ENCODE data around the gene CXXC5. TPM values are rescaled to one million over a fixed set of nuclear protein-coding genes. Genes with fewer than 3 reads are reported as not detected.

CXXC5 gene
- polyA plus RNA-seq, 1 of the 3 experiments (the other 2 are of a cell fraction), result 47.4 TPM

DNA sequence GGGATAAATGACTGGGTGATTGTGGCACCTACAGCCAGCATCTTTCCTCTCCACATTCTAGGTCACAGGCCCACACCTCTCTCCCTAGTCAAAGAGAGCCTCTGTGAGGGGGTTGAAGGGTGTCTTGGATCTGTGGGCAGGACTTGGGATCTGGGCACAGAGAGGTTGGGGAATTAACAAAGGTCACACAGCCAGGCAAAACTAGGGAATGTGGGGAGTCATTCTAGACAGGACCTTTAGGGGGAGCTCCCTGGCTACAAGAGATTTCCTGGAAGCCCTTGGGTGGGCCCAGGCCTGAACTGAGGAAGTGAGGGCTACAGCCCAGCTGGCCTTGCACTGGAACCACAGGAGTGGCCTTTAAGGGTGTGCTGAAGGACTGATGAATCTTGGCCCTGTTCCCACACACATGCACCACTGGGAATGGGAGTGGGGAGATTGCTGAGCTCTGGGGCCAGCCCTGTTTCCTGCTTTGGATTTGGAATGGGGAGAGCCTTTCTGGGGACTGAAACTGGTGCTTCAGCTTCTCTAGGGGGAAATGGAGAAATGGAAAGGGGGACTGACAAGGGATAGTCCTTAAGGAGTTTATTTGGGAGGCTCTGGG, 12.4 kb upstream of the CXXC5 start (continued):
- TF ChIP-seq FOXJ3 (CRISPR knock-in tag; IDR thresholded peaks at IDR 0.05) (no peak), YY1 (IDR thresholded peaks at IDR 0.05; ENCODE audit: low read depth) (no peak), RCOR1 (IDR thresholded peaks at IDR 0.05; ENCODE audit: low read length) (peak; percentile 75), TAF1 (IDR thresholded peaks at IDR 0.05; ENCODE audit: borderline replicate concordance, low read depth, low read length) (0 out of 2 replicates have a peak, but pooled peaks have one; percentile 18), SMC3 (IDR thresholded peaks at IDR 0.05; ENCODE audit: low read depth, low read length) (peak; percentile 77), FOXM1 (IDR thresholded peaks at IDR 0.05; ENCODE audit: low read depth) (no peak), CHD2 (IDR thresholded peaks at IDR 0.05; ENCODE audit: low read length, partially characterized antibody) (peak; percentile 24), POLR2AphosphoS5 (IDR thresholded peaks at IDR 0.05; ENCODE audit: low read depth, low read length) (peak; percentile 22), FOSL2 (IDR thresholded peaks at IDR 0.05; ENCODE audit: borderline replicate concordance, low read depth) (no peak), MXI1 (IDR thresholded peaks at IDR 0.05; ENCODE audit: low read depth, low read length) (peak; percentile 71), MEF2A (IDR thresholded peaks at IDR 0.05; ENCODE audit: borderline replicate concordance, low read depth) (no peak), ELF1 (IDR thresholded peaks at IDR 0.05) (peak; percentile 30; the same call in 1 of the 2 replicates), SIN3A (IDR thresholded peaks at IDR 0.05; ENCODE audit: borderline replicate concordance, low read depth, low read length) (no peak), RAD21 (IDR thresholded peaks at IDR 0.05; ENCODE audit: low read length) (peak; percentile 89), RXRA (IDR thresholded peaks at IDR 0.05; ENCODE audit: borderline replicate concordance, low read depth) (no peak), GABPA (IDR thresholded peaks at IDR 0.05; ENCODE audit: low read depth) (no peak), JUND (IDR thresholded peaks at IDR 0.05) (peak; percentile 6; the same call in 1 of the 2 replicates), TCF12 (IDR thresholded peaks at IDR 0.05) (peak; percentile 67), TEAD4 (IDR thresholded peaks at IDR 0.05; ENCODE audit: borderline replicate concordance, insufficient read depth) (no peak), NFIC (IDR thresholded peaks at IDR 0.05; ENCODE audit: borderline replicate concordance) (peak; percentile 79), GATA2 (CRISPR knock-in tag; IDR thresholded peaks at IDR 0.05) (no peak)
- TF ChIP-seq, protein P1, sequence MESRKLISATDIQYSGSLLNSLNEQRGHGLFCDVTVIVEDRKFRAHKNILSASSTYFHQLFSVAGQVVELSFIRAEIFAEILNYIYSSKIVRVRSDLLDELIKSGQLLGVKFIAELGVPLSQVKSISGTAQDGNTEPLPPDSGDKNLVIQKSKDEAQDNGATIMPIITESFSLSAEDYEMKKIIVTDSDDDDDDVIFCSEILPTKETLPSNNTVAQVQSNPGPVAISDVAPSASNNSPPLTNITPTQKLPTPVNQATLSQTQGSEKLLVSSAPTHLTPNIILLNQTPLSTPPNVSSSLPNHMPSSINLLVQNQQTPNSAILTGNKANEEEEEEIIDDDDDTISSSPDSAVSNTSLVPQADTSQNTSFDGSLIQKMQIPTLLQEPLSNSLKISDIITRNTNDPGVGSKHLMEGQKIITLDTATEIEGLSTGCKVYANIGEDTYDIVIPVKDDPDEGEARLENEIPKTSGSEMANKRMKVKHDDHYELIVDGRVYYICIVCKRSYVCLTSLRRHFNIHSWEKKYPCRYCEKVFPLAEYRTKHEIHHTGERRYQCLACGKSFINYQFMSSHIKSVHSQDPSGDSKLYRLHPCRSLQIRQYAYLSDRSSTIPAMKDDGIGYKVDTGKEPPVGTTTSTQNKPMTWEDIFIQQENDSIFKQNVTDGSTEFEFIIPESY (IDR thresholded peaks at IDR 0.05; ENCODE audit: borderline replicate concordance, low read depth), result 0 out of 2 replicates have a peak, but pooled peaks have one; percentile 20
- TF ChIP-seq, protein P2, sequence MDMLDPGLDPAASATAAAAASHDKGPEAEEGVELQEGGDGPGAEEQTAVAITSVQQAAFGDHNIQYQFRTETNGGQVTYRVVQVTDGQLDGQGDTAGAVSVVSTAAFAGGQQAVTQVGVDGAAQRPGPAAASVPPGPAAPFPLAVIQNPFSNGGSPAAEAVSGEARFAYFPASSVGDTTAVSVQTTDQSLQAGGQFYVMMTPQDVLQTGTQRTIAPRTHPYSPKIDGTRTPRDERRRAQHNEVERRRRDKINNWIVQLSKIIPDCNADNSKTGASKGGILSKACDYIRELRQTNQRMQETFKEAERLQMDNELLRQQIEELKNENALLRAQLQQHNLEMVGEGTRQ (IDR thresholded peaks at IDR 0.05; ENCODE audit: borderline replicate concordance, low read depth, low read length), result 0 out of 2 replicates have a peak, but pooled peaks have one; percentile 1
- TF ChIP-seq, protein P3, sequence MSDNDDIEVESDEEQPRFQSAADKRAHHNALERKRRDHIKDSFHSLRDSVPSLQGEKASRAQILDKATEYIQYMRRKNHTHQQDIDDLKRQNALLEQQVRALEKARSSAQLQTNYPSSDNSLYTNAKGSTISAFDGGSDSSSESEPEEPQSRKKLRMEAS (IDR thresholded peaks at IDR 0.05; ENCODE audit: low read depth), result peak; percentile 35; the same call in 1 of the 2 replicates
- TF ChIP-seq, protein P4, sequence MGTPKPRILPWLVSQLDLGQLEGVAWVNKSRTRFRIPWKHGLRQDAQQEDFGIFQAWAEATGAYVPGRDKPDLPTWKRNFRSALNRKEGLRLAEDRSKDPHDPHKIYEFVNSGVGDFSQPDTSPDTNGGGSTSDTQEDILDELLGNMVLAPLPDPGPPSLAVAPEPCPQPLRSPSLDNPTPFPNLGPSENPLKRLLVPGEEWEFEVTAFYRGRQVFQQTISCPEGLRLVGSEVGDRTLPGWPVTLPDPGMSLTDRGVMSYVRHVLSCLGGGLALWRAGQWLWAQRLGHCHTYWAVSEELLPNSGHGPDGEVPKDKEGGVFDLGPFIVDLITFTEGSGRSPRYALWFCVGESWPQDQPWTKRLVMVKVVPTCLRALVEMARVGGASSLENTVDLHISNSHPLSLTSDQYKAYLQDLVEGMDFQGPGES (IDR thresholded peaks at IDR 0.05; ENCODE audit: low read depth, low read length), result no peak
- TF ChIP-seq, protein P5, sequence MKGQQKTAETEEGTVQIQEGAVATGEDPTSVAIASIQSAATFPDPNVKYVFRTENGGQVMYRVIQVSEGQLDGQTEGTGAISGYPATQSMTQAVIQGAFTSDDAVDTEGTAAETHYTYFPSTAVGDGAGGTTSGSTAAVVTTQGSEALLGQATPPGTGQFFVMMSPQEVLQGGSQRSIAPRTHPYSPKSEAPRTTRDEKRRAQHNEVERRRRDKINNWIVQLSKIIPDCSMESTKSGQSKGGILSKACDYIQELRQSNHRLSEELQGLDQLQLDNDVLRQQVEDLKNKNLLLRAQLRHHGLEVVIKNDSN (IDR thresholded peaks at IDR 0.05; ENCODE audit: borderline replicate concordance, low read depth), result no peak
- TF ChIP-seq, protein P6, sequence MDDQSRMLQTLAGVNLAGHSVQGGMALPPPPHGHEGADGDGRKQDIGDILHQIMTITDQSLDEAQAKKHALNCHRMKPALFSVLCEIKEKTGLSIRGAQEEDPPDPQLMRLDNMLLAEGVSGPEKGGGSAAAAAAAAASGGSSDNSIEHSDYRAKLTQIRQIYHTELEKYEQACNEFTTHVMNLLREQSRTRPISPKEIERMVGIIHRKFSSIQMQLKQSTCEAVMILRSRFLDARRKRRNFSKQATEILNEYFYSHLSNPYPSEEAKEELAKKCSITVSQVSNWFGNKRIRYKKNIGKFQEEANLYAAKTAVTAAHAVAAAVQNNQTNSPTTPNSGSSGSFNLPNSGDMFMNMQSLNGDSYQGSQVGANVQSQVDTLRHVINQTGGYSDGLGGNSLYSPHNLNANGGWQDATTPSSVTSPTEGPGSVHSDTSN (IDR thresholded peaks at IDR 0.05), result no peak
